H9 (cell line): Measurements from ENCODE around the gene SNAPC2. TPM values are rescaled to one million over a fixed set of nuclear protein-coding genes. Genes with fewer than 3 reads are reported as not detected.

Source experiments
- DNase-seq: peaks from one replicate; pipeline ENCODE4 v3.0.0-alpha.2; 2017
- H2AFZ ChIP-seq: one replicate; pipeline ENCODE4 v1.6.1; 2013; ENCODE audit warnings: mild to moderate bottlenecking, low read length, control low read depth, moderate library complexity
- H2AK5ac ChIP-seq: 2 replicates; pipeline ENCODE4 v1.6.1; 2013; ENCODE audit warnings: low read length, control low read depth, mixed read lengths; ENCODE audit not compliant: insufficient read length
- H2BK120ac ChIP-seq: one replicate; pipeline ENCODE4 v1.6.1; 2013; ENCODE audit warnings: low read depth, mild to moderate bottlenecking, low read length, control low read depth, inconsistent platforms; ENCODE audit not compliant: poor library complexity, severe bottlenecking
- H2BK12ac ChIP-seq: 2 replicates; pipeline ENCODE4 v1.6.1; 2013; ENCODE audit warnings: low read length, control low read depth, mixed read lengths, low read depth; ENCODE audit not compliant: insufficient read length
- H2BK15ac ChIP-seq: 2 replicates; pipeline ENCODE4 v1.6.1; 2013; ENCODE audit warnings: low read depth, low read length, control low read depth
- H2BK20ac ChIP-seq: one replicate; pipeline ENCODE4 v1.6.1; 2013; ENCODE audit warnings: low read depth, mild to moderate bottlenecking, low read length, control low read depth, inconsistent platforms; ENCODE audit not compliant: poor library complexity, severe bottlenecking
- H2BK5ac ChIP-seq: 2 replicates; pipeline ENCODE4 v1.6.1; 2013; ENCODE audit warnings: low read length, control low read depth, mixed read lengths; ENCODE audit not compliant: insufficient read length
- H3K14ac ChIP-seq: 2 replicates; pipeline ENCODE4 v1.6.1; 2013; ENCODE audit warnings: low read length, control low read depth; ENCODE audit not compliant: insufficient read depth
- H3K18ac ChIP-seq: 2 replicates; pipeline ENCODE4 v1.6.1; 2013; ENCODE audit warnings: low read depth, mild to moderate bottlenecking, mixed read lengths, low read length, control low read depth; ENCODE audit not compliant: insufficient read length
- H3K23ac ChIP-seq: 2 replicates; pipeline ENCODE4 v1.6.1; 2013; ENCODE audit warnings: low read length, control low read depth, mixed read lengths, low read depth; ENCODE audit not compliant: insufficient read length
- H3K23me2 ChIP-seq: 2 replicates; pipeline ENCODE4 v1.6.1; 2013; ENCODE audit warnings: low read depth, mild to moderate bottlenecking, mixed read lengths, low read length, control low read depth; ENCODE audit not compliant: insufficient read length, poor library complexity, severe bottlenecking
- H3K27ac ChIP-seq: 2 replicates; pipeline ENCODE4 v1.5.1; 2013; ENCODE audit warnings: low read length, control low read depth, mixed read lengths, low read depth; ENCODE audit not compliant: insufficient read length
- H3K27me3 ChIP-seq: 2 replicates; pipeline ENCODE4 v1.6.1; 2013; ENCODE audit warnings: low read length, control low read depth, inconsistent platforms; ENCODE audit not compliant: insufficient read depth
- H3K4ac ChIP-seq: 2 replicates; pipeline ENCODE4 v1.6.1; 2013; ENCODE audit warnings: low read depth, mild to moderate bottlenecking, control low read depth, inconsistent platforms, low read length, moderate library complexity
- H3K4me1 ChIP-seq: 2 replicates; pipeline ENCODE4 v1.6.1; 2013; ENCODE audit warnings: low read length, control low read depth, inconsistent platforms; ENCODE audit not compliant: insufficient read depth
- H3K4me2 ChIP-seq: 2 replicates; pipeline ENCODE4 v1.6.1; 2013; ENCODE audit warnings: low read length, control low read depth, mixed read lengths; ENCODE audit not compliant: insufficient read length, insufficient read depth
- H3K56ac ChIP-seq: 2 replicates; pipeline ENCODE4 v1.6.1; 2013; ENCODE audit warnings: low read depth, mild to moderate bottlenecking, mixed read lengths, low read length, control low read depth; ENCODE audit not compliant: insufficient read length
- H3K79me1 ChIP-seq: 2 replicates; pipeline ENCODE4 v1.6.1; 2013; ENCODE audit warnings: low read depth, mild to moderate bottlenecking, moderate library complexity, low read length, control low read depth, inconsistent platforms; ENCODE audit not compliant: insufficient read depth, poor library complexity, severe bottlenecking
- H3K79me2 ChIP-seq: 2 replicates; pipeline ENCODE4 v1.6.1; 2013; ENCODE audit warnings: low read length, control low read depth, inconsistent platforms; ENCODE audit not compliant: insufficient read depth
- H3K9ac ChIP-seq: 2 replicates; pipeline ENCODE4 v1.6.1; 2013; ENCODE audit warnings: low read length, control low read depth, mixed read lengths; ENCODE audit not compliant: insufficient read length; ENCODE audit errors: extremely low read depth
- H3K9me3 ChIP-seq: one replicate; pipeline ENCODE4 v1.6.1; 2013; ENCODE audit warnings: low read depth, low read length, inconsistent platforms; ENCODE audit not compliant: control insufficient read depth
- H3T11ph ChIP-seq: one replicate; pipeline ENCODE4 v1.6.1; 2013; ENCODE audit warnings: mild to moderate bottlenecking, low read length, control low read depth, inconsistent platforms
- H4K20me1 ChIP-seq: one replicate; pipeline ENCODE4 v1.6.1; 2013; ENCODE audit not compliant: control insufficient read depth, insufficient read length, insufficient read depth
- H4K5ac ChIP-seq: 2 replicates; pipeline ENCODE4 v1.6.1; 2013; ENCODE audit warnings: low read depth, mild to moderate bottlenecking, mixed read lengths, low read length, control low read depth; ENCODE audit not compliant: insufficient read length
- H4K8ac ChIP-seq: replicated peaks from 2 replicates; pipeline ENCODE4 v1.6.1; 2013; ENCODE audit warnings: low read length, control low read depth, mixed read lengths, low read depth; ENCODE audit not compliant: insufficient read length
- H4K91ac ChIP-seq: 2 replicates; pipeline ENCODE4 v1.6.1; 2013; ENCODE audit warnings: low read depth, mild to moderate bottlenecking, moderate library complexity, mixed read lengths, low read length, control low read depth; ENCODE audit not compliant: insufficient read length
- H3K27ac Mint-ChIP-seq, 3 experiments: 2 replicates in 2 of 3; 3 replicates in 1 of 3; pipeline ENCODE4 v1.8.0; 2020 to 2021; ENCODE audit warnings: mixed read lengths in 3 of 3, mild to moderate bottlenecking in 1 of 3, moderate library complexity in 1 of 3
- H3K27me3 Mint-ChIP-seq: 2 replicates; pipeline ENCODE4 v1.8.0; 2021; ENCODE audit warnings: low read depth, mild to moderate bottlenecking, moderate library complexity, mixed read lengths
- H3K36me3 Mint-ChIP-seq, 3 experiments: 2 replicates in 2 of 3; 3 replicates in 1 of 3; pipeline ENCODE4 v1.8.0; 2020 to 2021; ENCODE audit warnings: low read depth in 3 of 3, mixed read lengths in 3 of 3; ENCODE audit not compliant: insufficient read depth in 1 of 3
- H3K4me1 Mint-ChIP-seq, 2 experiments: 2 replicates each; pipeline ENCODE4 v1.8.0; 2020; ENCODE audit warnings: mixed read lengths in 2 of 2
- H3K4me3 Mint-ChIP-seq, 2 experiments: 2 replicates in 1 of 2; 3 replicates in 1 of 2; pipeline ENCODE4 v1.8.0; 2020 to 2021; ENCODE audit warnings: mild to moderate bottlenecking in 2 of 2, mixed read lengths in 2 of 2, moderate library complexity in 1 of 2
- H3K9me3 Mint-ChIP-seq, 2 experiments: 2 replicates in 1 of 2; 3 replicates in 1 of 2; pipeline ENCODE4 v1.8.0; 2020; ENCODE audit warnings: mild to moderate bottlenecking in 2 of 2, mixed read lengths in 2 of 2, moderate library complexity in 1 of 2
- WGBS: extraction: QIAGEN DNeasy Blood & Tissue Kit; methylation state at CpG from one replicate; pipeline ENCODE4 v1.1.7; 2013; ENCODE audit warnings: missing lambda C conversion rate, low lambda C conversion rate, mixed read lengths; ENCODE audit not compliant: insufficient read length; ENCODE audit errors: extremely low coverage; 5-methylcytosine and 5-hydroxymethylcytosine counted together
- total RNA-seq: library from RNA; stranded (reverse); gene quantifications from 2 replicates; pipeline ENCODE4 v1.2.1, GENCODE V29; 2021
- TF ChIP-seq, protein P1 (sequence below): fragments of 200-600 bp; sonication (generic); conservative IDR thresholded peaks from 3 replicates; pipeline ENCODE4 v1.8.0; 2021; ENCODE audit warnings: antibody characterized with exemption, mild to moderate bottlenecking

SNAPC2 gene
- total RNA-seq, 1 experiment from 2014 or later: 17.8 TPM

GRCh38 chr19:7944177-7944761 is 24.1 kb downstream of the SNAPC2 start:
- Histone ChIP-seq H3K18ac (peak overlapping the region; percentile 3), H3K27ac (no peak overlapping the region), H3K9ac (peak overlapping the region; percentile 31), H2BK20ac (no peak overlapping the region), H3K56ac (no peak overlapping the region), H4K20me1 (no peaks in the 10 kb centered on the region), H2BK120ac (no peak overlapping the region), H4K91ac (no peak overlapping the region), H3K23me2 (no peaks in the 10 kb centered on the region), H3K4me1 (no peaks in the 10 kb centered on the region), H3K27me3 (no peaks in the 10 kb centered on the region), H2BK15ac (no peak overlapping the region), H3K14ac (peak overlapping the region; percentile 61; the same call in 1 of the 2 replicates), H3T11ph (no peak overlapping the region), H4K5ac (no peak overlapping the region), H4K8ac (no peak overlapping the region), H2AFZ (no peak overlapping the region), H3K79me1 (peaks cover 9% of the 10 kb centered on the region), H2BK5ac (no peak overlapping the region), H3K23ac (no peak overlapping the region), H3K9me3 (no peaks in the 10 kb centered on the region), H2BK12ac (no peak overlapping the region), H2AK5ac (no peak overlapping the region), H3K79me2 (peaks cover 3% of the 10 kb centered on the region; the same call in 1 of the 2 replicates), H3K4me2 (peak overlapping the region; percentile 60), H3K4ac (no peak overlapping the region)
- Mint-ChIP-seq H3K27me3 (no peaks in the 10 kb centered on the region; the same call in 1 of the 2 replicates), H3K4me1 (peaks cover 3 to 10% of the 10 kb centered on the region in 2 experiments; a peak in 2 of 4 replicates), H3K36me3 (peaks cover 18 to 28% (median 20%) of the 10 kb centered on the region in 3 experiments), H3K4me3 (peak overlapping the region; percentile 90 to 96), H3K9me3 (peaks cover 0 to 2% of the 10 kb centered on the region in 2 experiments; a peak in 2 of 5 replicates), H3K27ac (peak overlapping the region; percentile 99 to 100 (median 99))
- TF ChIP-seq, protein P1, sequence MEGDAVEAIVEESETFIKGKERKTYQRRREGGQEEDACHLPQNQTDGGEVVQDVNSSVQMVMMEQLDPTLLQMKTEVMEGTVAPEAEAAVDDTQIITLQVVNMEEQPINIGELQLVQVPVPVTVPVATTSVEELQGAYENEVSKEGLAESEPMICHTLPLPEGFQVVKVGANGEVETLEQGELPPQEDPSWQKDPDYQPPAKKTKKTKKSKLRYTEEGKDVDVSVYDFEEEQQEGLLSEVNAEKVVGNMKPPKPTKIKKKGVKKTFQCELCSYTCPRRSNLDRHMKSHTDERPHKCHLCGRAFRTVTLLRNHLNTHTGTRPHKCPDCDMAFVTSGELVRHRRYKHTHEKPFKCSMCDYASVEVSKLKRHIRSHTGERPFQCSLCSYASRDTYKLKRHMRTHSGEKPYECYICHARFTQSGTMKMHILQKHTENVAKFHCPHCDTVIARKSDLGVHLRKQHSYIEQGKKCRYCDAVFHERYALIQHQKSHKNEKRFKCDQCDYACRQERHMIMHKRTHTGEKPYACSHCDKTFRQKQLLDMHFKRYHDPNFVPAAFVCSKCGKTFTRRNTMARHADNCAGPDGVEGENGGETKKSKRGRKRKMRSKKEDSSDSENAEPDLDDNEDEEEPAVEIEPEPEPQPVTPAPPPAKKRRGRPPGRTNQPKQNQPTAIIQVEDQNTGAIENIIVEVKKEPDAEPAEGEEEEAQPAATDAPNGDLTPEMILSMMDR: peak; percentile 87
- DNase-seq: peak; percentile 86
- WGBS: no CpG with 5 or more reads among the region's 18 CpGs
